Myocyte (in vitro differentiated cells): ENCODE measurements around the gene GBP7. TPM values are rescaled to one million over a fixed set of nuclear protein-coding genes. Genes with fewer than 3 reads are reported as not detected.
"Not testable (repeated sequence)": the region's sequence is repeated elsewhere in the genome, so short reads cannot be mapped to it uniquely, and the experiment has no call there.

Experiments used
- DNase-seq: peaks from one replicate; pipeline ENCODE4 v3.0.0-alpha.2; 2012; ENCODE audit warnings: low read depth
- polyA plus RNA-seq: library from polyadenylated mRNA; unstranded; fragments of >200 nt; gene quantifications from one replicate; pipeline ENCODE4 v1.2.1, GENCODE V29; 2012; ENCODE audit warnings: missing spikeins
- total RNA-seq: library from RNA; depleted of rRNA; stranded (reverse); fragments of >200 nt; gene quantifications from 2 replicates; pipeline ENCODE4 v1.2.3, GENCODE V29; 2014

Gene GBP7
- not detected in 2 replicates for total RNA-seq
- polyA plus RNA-seq: not detected

- DNase-seq: no peak
Measured at GRCh38 chr1:89175601-89176256, at the start of gene GBP7. GBP7 (minus strand) TSS chr1:89176003; CDS start chr1:89171935, 4,068 bp downstream.

GRCh38 chr1:89221341-89221740 is 45.5 kb upstream of the GBP7 start:
- no peak for DNase-seq

- not testable (repeated sequence) for DNase-seq
Measured at GRCh38 chr1:89219851-89220250, 44.0 kb upstream of the GBP7 start.

GRCh38 chr1:89218941-89219340 is 43.1 kb upstream of the GBP7 start:
- not testable (repeated sequence) for DNase-seq

GRCh38 chr1:89213347-89213746 is 37.5 kb upstream of the GBP7 start:
- no peak for DNase-seq

GRCh38 chr1:89211035-89211634 is 35.3 kb upstream of the GBP7 start:
- DNase-seq: no peak

GRCh38 chr1:89206373-89206772 is 30.6 kb upstream of the GBP7 start:
- DNase-seq: no peak

GRCh38 chr1:89203166-89203565 is 27.4 kb upstream of the GBP7 start:
- peak; percentile 6 for DNase-seq

- DNase-seq: no peak
Measured at GRCh38 chr1:89201106-89201794, 25.4 kb upstream of the GBP7 start.

GRCh38 chr1:89200663-89201062 is 24.9 kb upstream of the GBP7 start:
- no peak for DNase-seq

- no peak for DNase-seq
Measured at GRCh38 chr1:89199525-89200031, 23.8 kb upstream of the GBP7 start.

- no peak for DNase-seq
Measured at GRCh38 chr1:89198491-89199072, 22.8 kb upstream of the GBP7 start, which contains the start of gene GBP4. GBP4 (minus strand) TSS chr1:89198942; CDS start chr1:89198834, 108 bp downstream.

GRCh38 chr1:89198081-89198480 is 22.3 kb upstream of the GBP7 start:
- no peak for DNase-seq

- DNase-seq: no peak
Measured at GRCh38 chr1:89195476-89195875, 19.7 kb upstream of the GBP7 start.

GRCh38 chr1:89191314-89191713 is 15.5 kb upstream of the GBP7 start:
- no peak for DNase-seq

- no peak for DNase-seq
Measured at GRCh38 chr1:89190017-89190416, 14.2 kb upstream of the GBP7 start.

- no peak for DNase-seq
Measured at GRCh38 chr1:89179343-89179742, 3.5 kb upstream of the GBP7 start.

GRCh38 chr1:89176971-89177370 is 1.2 kb upstream of the GBP7 start:
- no peak for DNase-seq

- DNase-seq: no peak
Measured at GRCh38 chr1:89174491-89174890, 1.3 kb downstream of the GBP7 start.

- no peak for DNase-seq
Measured at GRCh38 chr1:89172468-89173143, 3.2 kb downstream of the GBP7 start.

GRCh38 chr1:89171067-89171438 is 4.8 kb downstream of the GBP7 start:
- no peak for DNase-seq
